GM23338 (cell line): ENCODE results near the gene KAZN.

ENCODE experiments used
- CREB1 ChIP-seq: fragments of 250-450 bp; sonication (Bioruptor Pico); IDR thresholded peaks from 2 replicates; pipeline ENCODE4 v1.5.0; 2020; ENCODE audit warnings: low read depth, mild to moderate bottlenecking, moderate library complexity
- CTCF ChIP-seq, 2 experiments: fragments of 200-600 bp in 1 of 2; sonication (generic) in 1 of 2; conservative IDR thresholded peaks; 2 replicates each; pipeline versions ENCODE4 v1.5.1 to v1.6.1; 2016 to 2017; ENCODE audit warnings: antibody characterized with exemption in 2 of 2, low read depth in 2 of 2, mild to moderate bottlenecking in 2 of 2, moderate library complexity in 1 of 2
- ETS1 ChIP-seq: IDR thresholded peaks from 2 replicates; pipeline ENCODE4 v1.6.1; 2016; ENCODE audit warnings: antibody characterized with exemption
- EZH2phosphoT487 ChIP-seq: fragments of 200-600 bp; sonication (generic); IDR thresholded peaks from one replicate; pipeline ENCODE4 v1.8.1; 2018; ENCODE audit warnings: antibody characterized with exemption; ENCODE audit not compliant: unreplicated experiment
- JUNB ChIP-seq: IDR thresholded peaks from one replicate; pipeline ENCODE4 v1.6.1; 2016; ENCODE audit warnings: antibody characterized with exemption; ENCODE audit not compliant: unreplicated experiment
- POLR2AphosphoS5 ChIP-seq: IDR thresholded peaks from 2 replicates; pipeline ENCODE4 v1.6.1; 2016; ENCODE audit warnings: antibody characterized with exemption, low read depth
- REST ChIP-seq: IDR thresholded peaks from one replicate; pipeline ENCODE4 v1.6.1; 2018; ENCODE audit warnings: antibody characterized with exemption; ENCODE audit not compliant: unreplicated experiment

- TF ChIP-seq REST (no peak), POLR2AphosphoS5 (no peak), CTCF (conservative IDR thresholded peaks at IDR 0.05; ENCODE audit: low read depth in 2 of 2) (no peak), ETS1 (no peak), CREB1 (CRISPR knock-in tag) (no peak), JUNB (no peak), EZH2phosphoT487 (no peak)
Measured at GRCh38 chr1:15137809-15138208, 539.3 kb downstream of the KAZN start.
